Adrenal gland (tissue), 5 donors: ENCODE data around the gene MED26.

Source experiments
- POLR2A ChIP-seq, 2 donors: fragments of 450-650 bp; IDR thresholded peaks; one replicate each; pipeline ENCODE4 v1.6.1; 2017; ENCODE audit warnings: antibody characterized with exemption in 2 of 2, mild to moderate bottlenecking in 2 of 2, moderate library complexity in 1 of 2
- TF ChIP-seq, protein P1 (sequence below), 6 experiments: fragments of 450-650 bp in 4 of 6; fragments of 200-600 bp in 2 of 6; sonication (generic) in 1 of 6; IDR thresholded peaks; 1 replicate in 5 of 6; 2 replicates in 1 of 6; pipeline versions ENCODE4 v1.5.1 to v1.8.0; 2016 to 2021; ENCODE audit warnings: antibody characterized with exemption in 6 of 6, mild to moderate bottlenecking in 2 of 6, moderate library complexity in 1 of 6
- donor health status: DM: no; HTN: no; CAD: no.

DNA sequence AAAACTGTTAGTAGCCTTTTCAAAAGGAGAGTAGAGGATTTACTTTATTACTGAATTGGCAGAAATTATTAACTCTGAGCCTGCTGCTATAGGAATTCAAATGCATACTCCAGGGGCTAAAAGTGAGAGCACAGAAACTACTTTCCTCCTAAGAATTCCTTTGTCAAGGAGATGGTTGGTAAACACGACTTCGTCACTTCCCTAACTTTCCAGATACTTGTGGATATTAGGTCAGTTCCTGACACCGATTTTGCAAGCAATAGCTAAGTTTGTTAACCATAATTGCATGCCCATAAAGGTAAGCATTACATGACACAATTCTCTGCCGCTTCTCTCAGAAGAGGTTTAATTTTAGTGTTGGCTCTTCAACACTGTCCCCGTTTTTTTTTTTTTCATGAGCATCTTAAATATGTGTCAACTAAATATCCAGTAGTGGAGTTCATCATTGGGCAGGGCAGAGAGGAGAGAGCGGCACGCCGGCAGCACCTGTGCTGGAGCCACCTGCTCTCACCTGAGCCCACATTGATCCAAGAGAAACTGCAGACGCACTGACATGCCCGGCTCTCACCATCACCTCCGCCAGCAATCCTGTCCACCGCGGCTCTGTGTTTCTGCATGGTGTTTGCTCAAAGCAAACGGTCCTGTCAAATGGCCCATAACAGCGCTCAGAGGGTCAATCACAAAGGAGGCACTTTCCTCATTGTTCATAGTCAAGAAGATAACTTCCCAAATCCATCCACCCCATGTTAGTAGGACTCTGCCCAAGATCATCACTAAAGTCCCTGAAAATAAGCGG, 2.6 kb downstream of the MED26 start:
- no peak for TF ChIP-seq POLR2A (IDR thresholded peaks at IDR 0.05)
- TF ChIP-seq, protein P1, sequence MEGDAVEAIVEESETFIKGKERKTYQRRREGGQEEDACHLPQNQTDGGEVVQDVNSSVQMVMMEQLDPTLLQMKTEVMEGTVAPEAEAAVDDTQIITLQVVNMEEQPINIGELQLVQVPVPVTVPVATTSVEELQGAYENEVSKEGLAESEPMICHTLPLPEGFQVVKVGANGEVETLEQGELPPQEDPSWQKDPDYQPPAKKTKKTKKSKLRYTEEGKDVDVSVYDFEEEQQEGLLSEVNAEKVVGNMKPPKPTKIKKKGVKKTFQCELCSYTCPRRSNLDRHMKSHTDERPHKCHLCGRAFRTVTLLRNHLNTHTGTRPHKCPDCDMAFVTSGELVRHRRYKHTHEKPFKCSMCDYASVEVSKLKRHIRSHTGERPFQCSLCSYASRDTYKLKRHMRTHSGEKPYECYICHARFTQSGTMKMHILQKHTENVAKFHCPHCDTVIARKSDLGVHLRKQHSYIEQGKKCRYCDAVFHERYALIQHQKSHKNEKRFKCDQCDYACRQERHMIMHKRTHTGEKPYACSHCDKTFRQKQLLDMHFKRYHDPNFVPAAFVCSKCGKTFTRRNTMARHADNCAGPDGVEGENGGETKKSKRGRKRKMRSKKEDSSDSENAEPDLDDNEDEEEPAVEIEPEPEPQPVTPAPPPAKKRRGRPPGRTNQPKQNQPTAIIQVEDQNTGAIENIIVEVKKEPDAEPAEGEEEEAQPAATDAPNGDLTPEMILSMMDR (IDR thresholded peaks at IDR 0.05) = no peak
